Ishikawa (cell line): ENCODE data around the gene PNRC2.
A peak's percentile ranks its signal among the peaks of the same experiment; 100 is the strongest.

ENCODE experiments used
- CEBPB ChIP-seq: IDR thresholded peaks from 2 replicates; pipeline ENCODE4 v1.6.1; 2012
- CREB1 ChIP-seq: IDR thresholded peaks from 2 replicates; pipeline ENCODE4 v1.6.1; 2012; ENCODE audit warnings: low read depth
- EGR1 ChIP-seq: IDR thresholded peaks from 2 replicates; pipeline ENCODE4 v1.6.1; 2012
- EP300 ChIP-seq: IDR thresholded peaks from 2 replicates; pipeline ENCODE4 v1.6.1; 2012; ENCODE audit warnings: borderline replicate concordance
- FOXM1 ChIP-seq: IDR thresholded peaks from 2 replicates; pipeline ENCODE4 v1.6.1; 2012; ENCODE audit warnings: low read depth, borderline replicate concordance
- NFIC ChIP-seq: IDR thresholded peaks from 2 replicates; pipeline ENCODE4 v1.6.1; 2012
- RAD21 ChIP-seq: IDR thresholded peaks from 2 replicates; pipeline ENCODE4 v1.6.1; 2012; ENCODE audit warnings: low read depth
- TAF1 ChIP-seq: IDR thresholded peaks from 2 replicates; pipeline ENCODE4 v1.6.1; 2012; ENCODE audit warnings: low read depth, mild to moderate bottlenecking
- TCF12 ChIP-seq: IDR thresholded peaks from 2 replicates; pipeline ENCODE4 v1.6.1; 2012; ENCODE audit warnings: low read depth
- TEAD4 ChIP-seq: IDR thresholded peaks from 2 replicates; pipeline ENCODE4 v1.6.1; 2012
- USF1 ChIP-seq: IDR thresholded peaks from 2 replicates; pipeline ENCODE4 v1.6.1; 2012
- YY1 ChIP-seq: IDR thresholded peaks from 2 replicates; pipeline ENCODE4 v1.6.1; 2012; ENCODE audit warnings: low read depth
- ZBTB7A ChIP-seq: IDR thresholded peaks from 2 replicates; pipeline ENCODE4 v1.6.1; 2012; ENCODE audit warnings: low read depth
- TF ChIP-seq, protein P1 (sequence below): IDR thresholded peaks from 2 replicates; pipeline ENCODE4 v1.6.1; 2012; ENCODE audit warnings: low read depth, mild to moderate bottlenecking
- TF ChIP-seq, protein P2 (sequence below): IDR thresholded peaks from 2 replicates; pipeline ENCODE4 v1.6.1; 2012

PNRC2 gene

GRCh38 chr1:23977854-23978191, 18.2 kb downstream of the PNRC2 start:
- no peak for TF ChIP-seq NFIC
- TF ChIP-seq TAF1 = no peak

GRCh38 chr1:23978805-23979204, 19.2 kb downstream of the PNRC2 start:
- no peak for TF ChIP-seq ZBTB7A
- TF ChIP-seq, protein P1, sequence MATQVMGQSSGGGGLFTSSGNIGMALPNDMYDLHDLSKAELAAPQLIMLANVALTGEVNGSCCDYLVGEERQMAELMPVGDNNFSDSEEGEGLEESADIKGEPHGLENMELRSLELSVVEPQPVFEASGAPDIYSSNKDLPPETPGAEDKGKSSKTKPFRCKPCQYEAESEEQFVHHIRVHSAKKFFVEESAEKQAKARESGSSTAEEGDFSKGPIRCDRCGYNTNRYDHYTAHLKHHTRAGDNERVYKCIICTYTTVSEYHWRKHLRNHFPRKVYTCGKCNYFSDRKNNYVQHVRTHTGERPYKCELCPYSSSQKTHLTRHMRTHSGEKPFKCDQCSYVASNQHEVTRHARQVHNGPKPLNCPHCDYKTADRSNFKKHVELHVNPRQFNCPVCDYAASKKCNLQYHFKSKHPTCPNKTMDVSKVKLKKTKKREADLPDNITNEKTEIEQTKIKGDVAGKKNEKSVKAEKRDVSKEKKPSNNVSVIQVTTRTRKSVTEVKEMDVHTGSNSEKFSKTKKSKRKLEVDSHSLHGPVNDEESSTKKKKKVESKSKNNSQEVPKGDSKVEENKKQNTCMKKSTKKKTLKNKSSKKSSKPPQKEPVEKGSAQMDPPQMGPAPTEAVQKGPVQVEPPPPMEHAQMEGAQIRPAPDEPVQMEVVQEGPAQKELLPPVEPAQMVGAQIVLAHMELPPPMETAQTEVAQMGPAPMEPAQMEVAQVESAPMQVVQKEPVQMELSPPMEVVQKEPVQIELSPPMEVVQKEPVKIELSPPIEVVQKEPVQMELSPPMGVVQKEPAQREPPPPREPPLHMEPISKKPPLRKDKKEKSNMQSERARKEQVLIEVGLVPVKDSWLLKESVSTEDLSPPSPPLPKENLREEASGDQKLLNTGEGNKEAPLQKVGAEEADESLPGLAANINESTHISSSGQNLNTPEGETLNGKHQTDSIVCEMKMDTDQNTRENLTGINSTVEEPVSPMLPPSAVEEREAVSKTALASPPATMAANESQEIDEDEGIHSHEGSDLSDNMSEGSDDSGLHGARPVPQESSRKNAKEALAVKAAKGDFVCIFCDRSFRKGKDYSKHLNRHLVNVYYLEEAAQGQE = no peak
- no peak for TF ChIP-seq YY1
- TF ChIP-seq EGR1 = no peak
- no peak for TF ChIP-seq USF1
- TF ChIP-seq FOXM1 = no peak
- no peak for TF ChIP-seq NFIC
- no peak for TF ChIP-seq TAF1
- TF ChIP-seq RAD21 = no peak
- no peak for TF ChIP-seq EP300
- TF ChIP-seq, protein P2, sequence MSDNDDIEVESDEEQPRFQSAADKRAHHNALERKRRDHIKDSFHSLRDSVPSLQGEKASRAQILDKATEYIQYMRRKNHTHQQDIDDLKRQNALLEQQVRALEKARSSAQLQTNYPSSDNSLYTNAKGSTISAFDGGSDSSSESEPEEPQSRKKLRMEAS = no peak
- no peak for TF ChIP-seq TEAD4
- TF ChIP-seq CREB1 = no peak
- TF ChIP-seq CEBPB = no peak
- no peak for TF ChIP-seq TCF12

DNA sequence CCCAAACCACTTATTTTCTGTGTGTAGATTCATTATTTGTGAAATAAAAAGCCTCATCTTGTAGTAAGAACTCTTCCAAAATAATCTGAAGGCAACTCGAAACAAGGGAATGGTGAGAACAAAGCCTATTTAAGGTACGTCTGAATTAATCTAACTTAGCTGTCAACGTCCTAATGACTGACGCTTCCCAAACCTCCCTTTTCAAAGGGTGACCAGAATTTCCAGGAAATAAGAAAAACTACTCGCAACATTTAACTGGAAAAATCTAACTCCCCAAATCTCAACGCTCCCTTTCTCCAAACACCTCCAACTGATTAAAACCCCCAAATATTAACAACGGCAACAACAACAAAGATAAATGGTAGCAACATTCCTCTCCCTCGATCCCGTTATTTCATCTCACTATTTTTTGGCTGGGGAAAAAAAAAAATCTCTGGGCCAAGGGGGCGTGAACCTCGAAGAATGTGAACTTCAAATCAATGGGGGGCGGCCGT, 19.8 kb downstream of the PNRC2 start:
- no peak for TF ChIP-seq RAD21
- TF ChIP-seq, protein P2 = no peak

GRCh38 chr1:23979881-23980727, 20.5 kb downstream of the PNRC2 start, which contains the start of gene SRSF10:
TSS of gene SRSF10 (minus strand) at chr1:23980327. CDS start at chr1:23980255, 72 bp downstream.
- TF ChIP-seq ZBTB7A = no peak
- TF ChIP-seq TCF12 = peak; percentile 58
- peak; percentile 16; the same call in 1 of the 2 replicates for TF ChIP-seq USF1
- TF ChIP-seq TAF1 = peak; percentile 78; the same call in 1 of the 2 replicates
- TF ChIP-seq FOXM1 = 0 out of 2 replicates have a peak, but pooled peaks have one; percentile 44
- TF ChIP-seq EGR1 = peak; percentile 73
- TF ChIP-seq RAD21 = no peak
- TF ChIP-seq TEAD4 = 0 out of 2 replicates have a peak, but pooled peaks have one; percentile 19
- TF ChIP-seq, protein P1 = no peak
- TF ChIP-seq NFIC = peak; percentile 10; the same call in 1 of the 2 replicates
- TF ChIP-seq EP300 = no peak
- TF ChIP-seq CREB1 = 0 out of 2 replicates have a peak, but pooled peaks have one; percentile 22
- TF ChIP-seq YY1 = peak; percentile 86
- no peak for TF ChIP-seq CEBPB
- TF ChIP-seq, protein P2 = peak; percentile 84

DNA sequence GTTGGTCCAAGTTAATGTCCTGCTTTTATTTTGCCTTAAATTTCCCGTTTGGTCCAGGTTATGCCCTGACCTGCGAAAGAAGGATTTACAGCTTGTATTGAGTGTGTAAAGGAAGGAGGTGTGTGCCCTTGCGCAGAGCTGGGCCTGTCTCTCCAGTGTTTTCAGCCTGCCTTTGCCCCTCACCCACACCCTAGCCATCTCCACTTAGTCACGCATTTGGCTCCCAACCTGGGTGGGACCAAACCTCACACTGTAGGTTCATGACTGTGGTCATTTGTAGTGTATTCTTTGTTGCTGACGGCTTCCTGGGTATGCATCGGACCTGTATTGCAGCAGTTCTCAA, 21.1 kb downstream of the PNRC2 start:
- TF ChIP-seq TCF12 = no peak
- TF ChIP-seq, protein P2 = no peak
- no peak for TF ChIP-seq EGR1
- TF ChIP-seq RAD21 = no peak
- TF ChIP-seq YY1 = no peak
- TF ChIP-seq, protein P1 = no peak
- TF ChIP-seq NFIC = no peak
- TF ChIP-seq EP300 = no peak
- TF ChIP-seq FOXM1 = no peak
- no peak for TF ChIP-seq USF1
- no peak for TF ChIP-seq CEBPB
- TF ChIP-seq TEAD4 = no peak
- TF ChIP-seq ZBTB7A = no peak
